ENCODE measurements around the gene ARHGAP24. TPM values are rescaled to one million over a fixed set of nuclear protein-coding genes. Genes with fewer than 3 reads are reported as not detected.

Gene ARHGAP24
- polyA plus RNA-seq, 2 of the 4 experiments (the other 2 are of a cell fraction) = 1.7 to 12.1 TPM

- ATAC-seq = no peak
- Histone ChIP-seq H3K27ac (no peak overlapping the region), H3K4me3 (no peak overlapping the region), H3K9me3 (no peaks in the 10 kb centered on the region), H3K4me1 (no peaks in the 10 kb centered on the region), H3K4me2 (no peak overlapping the region)
- CTCF ChIA-PET = no interaction called here
- FAIRE-seq = no peak
- WGBS (ENCODE audit: missing lambda C conversion rate) = 27% methylated on average over 1 of the region's 1 CpG
- DNase-seq (ENCODE audit: low read depth in 1 of 2, low spot score in 1 of 2) = no peak
- POLR2A ChIA-PET = no interaction called here
- no peak for TF ChIP-seq ZSCAN20 (CRISPR knock-in tag; IDR thresholded peaks at IDR 0.05)
- TF ChIP-seq PBX3 (IDR thresholded peaks at IDR 0.05) = no peak
- no peak for TF ChIP-seq RCOR1 (IDR thresholded peaks at IDR 0.05; ENCODE audit: low read depth, low read length)
Observed at GRCh38 chr4:85445050-85445639, 29.8 kb upstream of the ARHGAP24 start.

- ChIA-PET CTCF (no interaction called here), POLR2A (no interaction called here)
- Histone ChIP-seq H3K9me3 (no peaks in the 10 kb centered on the region), H3K4me3 (no peak overlapping the region), H3K27ac (no peak overlapping the region), H3K4me2 (no peak overlapping the region), H3K4me1 (no peaks in the 10 kb centered on the region)
- no peak for ATAC-seq
- WGBS (ENCODE audit: missing lambda C conversion rate) = 46% methylated on average over 2 of the region's 2 CpGs
- DNase-seq (ENCODE audit: low read depth in 1 of 2, low spot score in 1 of 2) = no peak
- no peak for FAIRE-seq
- no peak for TF ChIP-seq MAX (IDR thresholded peaks at IDR 0.05)
- TF ChIP-seq SREBF2 (IDR thresholded peaks at IDR 0.05) = no peak
- TF ChIP-seq RARB (CRISPR knock-in tag; IDR thresholded peaks at IDR 0.05) = no peak
- no peak for TF ChIP-seq RCOR1 (IDR thresholded peaks at IDR 0.05; ENCODE audit: low read depth, low read length)
- TF ChIP-seq, protein P1, sequence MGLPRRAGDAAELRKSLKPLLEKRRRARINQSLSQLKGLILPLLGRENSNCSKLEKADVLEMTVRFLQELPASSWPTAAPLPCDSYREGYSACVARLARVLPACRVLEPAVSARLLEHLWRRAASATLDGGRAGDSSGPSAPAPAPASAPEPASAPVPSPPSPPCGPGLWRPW (IDR thresholded peaks at IDR 0.05) = no peak
- TF ChIP-seq POLR2AphosphoS2 (conservative IDR thresholded peaks at IDR 0.05; ENCODE audit: low read length) = no peak
- no peak for TF ChIP-seq BHLHE40 (IDR thresholded peaks at IDR 0.05; ENCODE audit: low read depth, low read length)
- TF ChIP-seq JUNB (IDR thresholded peaks at IDR 0.05) = no peak
- no peak for TF ChIP-seq CHD2 (IDR thresholded peaks at IDR 0.05; ENCODE audit: low read length, partially characterized antibody)
- no peak for TF ChIP-seq ZC3H11A (IDR thresholded peaks at IDR 0.05)
- no peak for TF ChIP-seq HOXA7 (CRISPR knock-in tag; IDR thresholded peaks at IDR 0.05)
- TF ChIP-seq ZNF302 (CRISPR knock-in tag; IDR thresholded peaks at IDR 0.05) = no peak
- no peak for TF ChIP-seq FOSL2 (IDR thresholded peaks at IDR 0.05)
- TF ChIP-seq FOSL2 (CRISPR knock-in tag; IDR thresholded peaks at IDR 0.05) = no peak
Observed at GRCh38 chr4:85446141-85446861, 28.6 kb upstream of the ARHGAP24 start.

DNA sequence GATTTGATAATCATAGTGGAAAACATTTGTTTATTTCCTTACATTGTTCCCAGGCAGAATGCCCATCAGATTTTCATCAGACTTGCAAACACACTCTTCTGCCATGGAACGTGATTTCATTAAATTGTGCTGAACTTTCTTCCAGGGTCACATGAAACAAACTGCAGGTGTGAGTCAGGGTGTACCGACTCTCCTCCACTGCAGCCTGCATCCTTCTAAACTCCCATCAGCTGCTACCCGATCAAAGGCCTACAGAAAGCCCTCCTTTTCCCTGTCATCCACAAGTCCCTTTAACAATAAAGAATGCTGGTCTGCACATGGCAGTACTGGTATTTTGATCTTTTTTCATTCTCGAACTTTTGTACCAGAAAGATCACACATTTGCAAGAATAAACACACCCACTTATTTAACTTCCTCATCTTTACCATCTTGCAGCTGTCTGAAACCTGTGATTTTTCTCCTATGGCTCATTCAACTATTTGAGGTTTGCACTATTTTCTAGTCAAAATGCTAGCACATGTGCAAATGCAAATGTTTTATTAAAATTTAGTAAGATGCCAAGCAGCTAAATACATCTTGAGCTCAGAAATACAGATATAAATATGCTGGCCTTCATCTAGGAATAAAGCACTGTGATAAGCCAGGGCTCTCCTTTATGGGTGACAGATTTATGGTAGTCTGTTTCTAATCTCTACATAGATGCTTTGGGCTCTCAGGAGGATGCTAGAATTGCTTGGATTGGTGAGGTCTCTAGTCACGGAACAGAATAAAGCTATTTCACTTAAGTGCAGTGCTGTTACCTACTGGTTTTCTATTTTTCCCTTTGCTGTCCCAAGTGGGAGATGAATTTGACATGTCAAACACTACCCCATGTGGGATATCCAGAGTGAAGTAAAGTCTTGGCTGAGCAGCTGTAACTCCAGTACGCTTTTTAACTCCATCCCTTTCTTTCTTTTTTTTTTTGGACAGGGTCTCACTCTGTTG lies 25.8 kb upstream of the ARHGAP24 start:
- POLR2A ChIA-PET = no interaction called here
- Histone ChIP-seq H3K4me3 (no peak overlapping the region), H3K4me1 (no peaks in the 10 kb centered on the region), H3K4me2 (no peak overlapping the region), H3K9me3 (no peaks in the 10 kb centered on the region), H3K27ac (no peak overlapping the region)
- DNase-seq (ENCODE audit: low read depth in 1 of 2, low spot score in 1 of 2) (no peak), ATAC-seq (no peak), FAIRE-seq (no peak)
- TF ChIP-seq MAFK (IDR thresholded peaks at IDR 0.05; ENCODE audit: partially characterized antibody) = no peak
- TF ChIP-seq, protein P2, sequence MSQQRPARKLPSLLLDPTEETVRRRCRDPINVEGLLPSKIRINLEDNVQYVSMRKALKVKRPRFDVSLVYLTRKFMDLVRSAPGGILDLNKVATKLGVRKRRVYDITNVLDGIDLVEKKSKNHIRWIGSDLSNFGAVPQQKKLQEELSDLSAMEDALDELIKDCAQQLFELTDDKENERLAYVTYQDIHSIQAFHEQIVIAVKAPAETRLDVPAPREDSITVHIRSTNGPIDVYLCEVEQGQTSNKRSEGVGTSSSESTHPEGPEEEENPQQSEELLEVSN (IDR thresholded peaks at IDR 0.05; ENCODE audit: borderline replicate concordance, low read depth) = no peak
- no peak for TF ChIP-seq FOXS1 (CRISPR knock-in tag; IDR thresholded peaks at IDR 0.05)
- no peak for TF ChIP-seq JUNB (IDR thresholded peaks at IDR 0.05)
- no peak for TF ChIP-seq HOXB13 (CRISPR knock-in tag; IDR thresholded peaks at IDR 0.05; ENCODE audit: low read depth)
- no peak for TF ChIP-seq CHD4 (IDR thresholded peaks at IDR 0.05; ENCODE audit: borderline replicate concordance)
- no peak for TF ChIP-seq REST (IDR thresholded peaks at IDR 0.05)
- TF ChIP-seq TFCP2L1 (CRISPR knock-in tag; IDR thresholded peaks at IDR 0.05) = no peak
- 70% methylated on average over 6 of the region's 6 CpGs for WGBS (ENCODE audit: missing lambda C conversion rate)
- CTCF ChIA-PET = interaction anchor here (0.8 kb wide), 1 partner anchor 23 kb away, joined by 3 read pairs; no protein-coding TSS in a partner anchor

Data from A549 (cell line).